C4-2B (cell line): ENCODE results near the gene DENND5B.
"Not testable (repeated sequence)": the region's sequence is repeated elsewhere in the genome, so short reads cannot be mapped to it uniquely, and the experiment has no call there.

Experiments
- H3K27ac ChIP-seq: fragments of 450-650 bp; 2 replicates; pipeline ENCODE4 v1.5.1; 2017
- CTCF ChIP-seq: fragments of 450-650 bp; conservative IDR thresholded peaks from 2 replicates; pipeline ENCODE4 v1.5.1; 2017; ENCODE audit warnings: mild to moderate bottlenecking
- ZFX ChIP-seq: fragments of 450-650 bp; IDR thresholded peaks from 2 replicates; pipeline ENCODE4 v1.6.1; 2017

DENND5B gene

DNA sequence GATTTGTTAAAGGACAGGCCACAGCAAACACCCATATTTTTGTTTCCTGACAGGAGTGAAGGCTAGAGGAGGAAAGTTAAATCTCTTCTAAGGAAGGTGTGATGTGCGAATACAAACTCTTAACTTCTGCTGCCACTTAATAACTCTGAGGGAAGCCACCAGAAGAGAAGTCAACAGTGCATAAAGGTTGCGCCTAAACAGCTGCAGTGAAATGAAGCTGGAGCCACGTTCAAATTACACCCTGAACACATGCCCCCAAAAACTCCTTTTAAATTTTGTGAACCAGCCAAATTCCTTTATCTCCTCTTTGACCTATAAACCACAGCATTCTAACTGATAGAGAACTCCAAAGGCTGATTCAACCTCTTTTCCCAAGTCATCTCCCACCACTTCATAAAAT, 22.4 kb downstream of the DENND5B start:
- no peak for TF ChIP-seq CTCF
- TF ChIP-seq ZFX: no peak
- H3K27ac ChIP-seq: no peak overlapping the region

GRCh38 chr12:31567029-31567428, 23.9 kb downstream of the DENND5B start:
- no peak for TF ChIP-seq CTCF
- TF ChIP-seq ZFX: no peak
- no peak overlapping the region for H3K27ac ChIP-seq

DNA sequence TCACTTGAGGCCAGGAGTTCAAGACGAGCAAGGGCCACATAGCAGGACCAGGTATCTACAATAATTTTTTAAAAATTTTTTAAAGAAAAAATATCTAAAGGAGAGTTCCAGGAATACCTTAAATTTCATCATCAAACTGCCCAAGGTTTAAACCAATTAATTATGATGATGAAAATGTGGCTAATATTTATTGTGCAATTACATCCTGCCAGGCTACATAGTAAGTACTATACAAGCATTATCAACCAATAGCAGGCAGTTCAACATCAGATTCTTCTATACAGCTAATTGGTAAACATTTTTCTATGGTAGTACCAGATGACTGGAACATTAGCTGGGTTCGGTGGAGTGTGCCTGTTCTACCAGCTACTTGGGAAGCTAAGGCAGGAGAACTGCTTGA, 24.4 kb downstream of the DENND5B start:
- H3K27ac ChIP-seq: no peak overlapping the region
- TF ChIP-seq ZFX (no peak), CTCF (no peak)

- TF ChIP-seq ZFX: no peak
- no peak for TF ChIP-seq CTCF
- H3K27ac ChIP-seq: no peak overlapping the region
These were observed 28.2 kb downstream of the DENND5B start for GRCh38 chr12:31562594-31563328.

- no peak overlapping the region for H3K27ac ChIP-seq
- TF ChIP-seq CTCF: no peak
- no peak for TF ChIP-seq ZFX
These were observed 30.4 kb downstream of the DENND5B start for GRCh38 chr12:31560516-31560915.

- TF ChIP-seq CTCF: no peak
- no peak overlapping the region for H3K27ac ChIP-seq
These were observed 32.4 kb downstream of the DENND5B start for GRCh38 chr12:31558521-31558920.

DNA sequence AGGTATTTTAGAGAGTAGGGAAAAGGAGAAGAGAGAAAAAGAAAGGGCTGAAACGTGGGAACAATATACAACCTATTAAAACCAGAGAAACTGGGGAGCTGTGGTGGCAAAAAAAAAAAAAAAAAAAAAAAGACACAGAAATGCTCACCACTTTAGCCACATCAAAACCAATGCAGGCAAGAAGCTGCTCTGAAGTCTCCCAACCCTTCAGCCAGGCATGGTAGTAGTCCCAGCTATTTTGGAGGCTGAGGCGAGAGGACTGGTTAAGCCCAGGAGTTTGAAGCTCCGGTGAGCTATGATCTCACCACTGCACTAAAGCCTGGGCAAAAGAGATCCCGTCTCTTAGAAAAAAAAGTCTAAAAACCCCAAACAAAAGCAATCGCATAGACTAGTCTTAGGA, 33.2 kb downstream of the DENND5B start:
- no peak overlapping the region for H3K27ac ChIP-seq
- no peak for TF ChIP-seq CTCF
- no peak for TF ChIP-seq ZFX

DNA sequence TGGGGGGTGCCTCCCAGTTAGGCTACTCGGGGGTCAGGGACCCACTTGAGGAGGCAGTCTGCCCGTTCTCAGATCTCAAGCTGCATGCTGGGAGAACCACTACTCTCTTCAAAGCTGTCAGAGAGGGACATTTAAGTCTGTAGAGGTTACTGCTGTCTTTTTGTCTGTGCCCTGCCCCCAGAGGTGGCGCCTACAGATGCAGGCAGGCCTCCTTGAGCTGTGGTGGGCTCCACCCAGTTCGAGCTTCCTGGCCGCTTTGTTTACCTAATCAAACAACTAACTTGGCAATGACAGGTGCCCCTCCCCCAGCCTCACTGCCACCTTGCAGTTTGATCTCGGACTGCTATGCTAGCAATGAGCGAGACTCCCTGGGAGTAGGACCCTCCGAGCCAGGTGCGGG, 35.5 kb downstream of the DENND5B start:
- not testable (repeated sequence) for H3K27ac ChIP-seq

GRCh38 chr12:31550590-31550989, 40.3 kb downstream of the DENND5B start:
- not testable (repeated sequence) for H3K27ac ChIP-seq
